Sigmoid colon (tissue), 4 donors: ENCODE results near the gene SIK2.

Experiments used
- POLR2A ChIP-seq, 2 donors: fragments of 450-650 bp; IDR thresholded peaks; one replicate each; pipeline ENCODE4 v1.6.1; 2016; ENCODE audit warnings: antibody characterized with exemption in 2 of 2, mild to moderate bottlenecking in 2 of 2, moderate library complexity in 2 of 2
- POLR2AphosphoS5 ChIP-seq, 4 donors: sonication (generic); formaldehyde crosslinking; IDR thresholded peaks; one replicate each; pipeline ENCODE4 v1.6.1; 2017; ENCODE audit warnings: antibody characterized with exemption in 4 of 4
- TF ChIP-seq, protein P1 (sequence below), 4 experiments: fragments of 450-650 bp in 3 of 4; fragments of 200-600 bp in 1 of 4; IDR thresholded peaks; one replicate each; pipeline ENCODE4 v1.5.1; 2016 to 2019; ENCODE audit warnings: antibody characterized with exemption in 4 of 4, mild to moderate bottlenecking in 3 of 4, moderate library complexity in 2 of 4

DNA sequence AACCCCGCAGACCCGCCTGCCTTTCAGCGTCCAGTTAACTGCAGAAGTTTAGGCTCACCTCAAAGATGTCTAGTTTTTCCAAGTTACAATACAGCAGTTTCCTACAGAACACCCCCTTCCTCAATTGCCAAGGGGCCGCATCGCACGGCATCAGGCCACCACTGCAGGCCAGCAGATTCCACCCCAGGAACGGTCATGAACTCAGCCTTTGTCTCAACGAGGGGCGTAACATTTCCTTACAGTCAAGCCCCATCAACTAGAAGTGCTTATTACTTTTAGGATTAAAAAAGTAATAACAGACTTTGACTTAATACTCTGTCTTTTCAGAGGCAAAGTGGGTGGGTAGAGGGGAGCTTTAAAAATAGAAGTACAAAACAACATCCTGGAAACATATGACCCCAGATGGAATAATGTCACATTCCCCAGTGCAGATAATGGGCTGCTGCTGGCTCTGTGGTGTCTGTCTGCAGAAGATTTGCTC is 127.6 kb downstream of the SIK2 start:
- TF ChIP-seq POLR2A (IDR thresholded peaks at IDR 0.05) (no peak), POLR2AphosphoS5 (IDR thresholded peaks at IDR 0.05) (no peak)
- TF ChIP-seq, protein P1, sequence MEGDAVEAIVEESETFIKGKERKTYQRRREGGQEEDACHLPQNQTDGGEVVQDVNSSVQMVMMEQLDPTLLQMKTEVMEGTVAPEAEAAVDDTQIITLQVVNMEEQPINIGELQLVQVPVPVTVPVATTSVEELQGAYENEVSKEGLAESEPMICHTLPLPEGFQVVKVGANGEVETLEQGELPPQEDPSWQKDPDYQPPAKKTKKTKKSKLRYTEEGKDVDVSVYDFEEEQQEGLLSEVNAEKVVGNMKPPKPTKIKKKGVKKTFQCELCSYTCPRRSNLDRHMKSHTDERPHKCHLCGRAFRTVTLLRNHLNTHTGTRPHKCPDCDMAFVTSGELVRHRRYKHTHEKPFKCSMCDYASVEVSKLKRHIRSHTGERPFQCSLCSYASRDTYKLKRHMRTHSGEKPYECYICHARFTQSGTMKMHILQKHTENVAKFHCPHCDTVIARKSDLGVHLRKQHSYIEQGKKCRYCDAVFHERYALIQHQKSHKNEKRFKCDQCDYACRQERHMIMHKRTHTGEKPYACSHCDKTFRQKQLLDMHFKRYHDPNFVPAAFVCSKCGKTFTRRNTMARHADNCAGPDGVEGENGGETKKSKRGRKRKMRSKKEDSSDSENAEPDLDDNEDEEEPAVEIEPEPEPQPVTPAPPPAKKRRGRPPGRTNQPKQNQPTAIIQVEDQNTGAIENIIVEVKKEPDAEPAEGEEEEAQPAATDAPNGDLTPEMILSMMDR (IDR thresholded peaks at IDR 0.05): no peak
